A549 treated with Mapracorat at 1 μM for 4 hours (cell line): Measurements from ENCODE around the gene ARHGEF17. TPM values are rescaled to one million over a fixed set of nuclear protein-coding genes. Genes with fewer than 3 reads are reported as not detected.

ENCODE experiments used
- total RNA-seq: library from RNA; stranded (reverse); fragments of 200-300 nt; extraction: Qiagen RNA extraction; gene quantifications from 5 replicates; pipeline ENCODE4 v1.2.3, GENCODE V29; 2022

The ARHGEF17 gene
- total RNA-seq: 9.2 to 14.6 TPM (median 11.7 TPM) in 5 replicates

GRCh38 chr11:73308003-73308960, at the start of gene ARHGEF17:
Gene ARHGEF17, plus strand, starts transcription at chr11:73308276. Its CDS starts 363 bp downstream, at chr11:73308639.

GRCh38 chr11:73271936-73272679, 36.0 kb upstream of the ARHGEF17 start, which contains the start of gene P2RY6:
Gene P2RY6, plus strand, starts transcription at chr11:73272338. Its CDS starts 24,181 bp downstream, at chr11:73296519.

GRCh38 chr11:73376160-73376802, 68.2 kb downstream of the ARHGEF17 start, which contains the start of gene RELT:
Gene RELT, plus strand, starts transcription at chr11:73376399. Its CDS starts 12,738 bp downstream, at chr11:73389137.

Other genes with a start within 250 kb of the ARHGEF17 start
- 8.4 to 13.0 TPM (median 9.9 TPM) in 5 replicates for gene FCHSD2, start 166.0 kb upstream of the ARHGEF17 start, total RNA-seq
- gene P2RY2, start 90.0 kb upstream of the ARHGEF17 start, total RNA-seq: 8.6 to 13.0 TPM (median 11.6 TPM) in 5 replicates
- 3.8 to 7.6 TPM (median 6.2 TPM) in 5 replicates for gene P2RY6, start 35.9 kb upstream of the ARHGEF17 start, total RNA-seq
- 5.8 to 9.0 TPM (median 8.0 TPM) in 5 replicates for gene RELT, start 68.1 kb downstream of the ARHGEF17 start, total RNA-seq